SHP77 treated with DMSO at 0.1 percent for 48 hours (cell line): ENCODE results near the gene CCDC116.
"Not testable (repeated sequence)": the region's sequence is repeated elsewhere in the genome, so short reads cannot be mapped to it uniquely, and the experiment has no call there.

ENCODE experiments used
- DNase-seq: peaks from one replicate; lab custom pipeline; 2025; lab: John Stamatoyannopoulos, UW

Gene CCDC116

GRCh38 chr22:21652010-21652546 is 19.5 kb downstream of the CCDC116 start:
- DNase-seq, result peak; percentile 71

- no peak for DNase-seq
These were observed 20.3 kb downstream of the CCDC116 start for GRCh38 chr22:21652547-21653545.

- no peak for DNase-seq
These were observed 24.4 kb downstream of the CCDC116 start for GRCh38 chr22:21657020-21657359.

GRCh38 chr22:21657360-21658032 is 24.9 kb downstream of the CCDC116 start:
- peak; percentile 78 for DNase-seq

DNA sequence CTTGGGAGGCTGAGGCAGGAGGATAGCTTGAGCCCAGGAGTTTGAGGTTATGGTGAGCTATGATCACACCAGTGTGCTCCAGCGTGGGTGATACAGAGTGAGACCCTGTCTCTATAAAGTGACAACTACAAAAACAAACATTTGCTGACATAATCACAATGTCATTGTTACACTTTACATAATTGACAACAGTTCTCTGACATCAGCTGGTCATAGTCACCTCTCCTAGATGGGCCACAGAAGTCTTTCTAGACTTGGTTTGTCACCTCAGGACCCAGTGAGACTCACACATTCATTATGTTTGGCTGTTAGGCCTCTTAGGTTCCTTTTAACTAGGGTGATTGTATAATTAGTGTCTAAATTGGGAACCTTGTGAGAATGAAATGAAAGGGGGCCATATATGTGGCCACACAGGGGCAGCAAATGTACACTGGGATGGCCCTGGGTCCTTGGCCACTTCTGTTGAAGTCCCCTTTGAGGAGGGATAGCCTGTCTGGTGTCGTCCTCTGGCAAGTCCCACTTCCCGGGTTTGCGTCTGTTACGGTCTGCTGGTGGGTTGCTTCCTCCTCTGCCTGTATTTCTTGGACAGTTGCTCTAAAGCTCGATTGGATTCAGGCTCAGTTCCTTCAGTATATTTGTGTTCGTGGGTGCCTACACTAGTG is 27.4 kb downstream of the CCDC116 start:
- DNase-seq, result no peak

- DNase-seq, result no peak
These were observed 28.3 kb downstream of the CCDC116 start for GRCh38 chr22:21660904-21661303.

DNA sequence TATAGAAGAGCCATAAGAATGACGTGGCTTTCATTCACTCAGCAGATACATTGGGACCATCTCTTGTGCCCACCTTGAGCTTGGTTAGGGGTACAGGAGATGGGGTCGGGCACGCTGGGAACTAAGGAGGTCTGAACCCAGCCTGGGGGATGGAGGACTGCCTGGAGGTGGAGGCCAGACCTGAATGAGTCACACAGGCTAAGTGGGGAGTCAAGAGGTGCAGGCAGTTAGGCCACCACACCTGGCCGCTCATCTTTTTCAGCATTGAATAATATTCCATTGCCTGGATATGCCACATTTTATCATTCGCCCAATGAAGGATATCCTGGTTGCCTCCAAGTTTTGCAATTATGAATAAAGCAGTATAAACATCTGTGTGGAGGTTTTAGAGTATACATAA is 29.4 kb downstream of the CCDC116 start:
- DNase-seq, result no peak

DNA sequence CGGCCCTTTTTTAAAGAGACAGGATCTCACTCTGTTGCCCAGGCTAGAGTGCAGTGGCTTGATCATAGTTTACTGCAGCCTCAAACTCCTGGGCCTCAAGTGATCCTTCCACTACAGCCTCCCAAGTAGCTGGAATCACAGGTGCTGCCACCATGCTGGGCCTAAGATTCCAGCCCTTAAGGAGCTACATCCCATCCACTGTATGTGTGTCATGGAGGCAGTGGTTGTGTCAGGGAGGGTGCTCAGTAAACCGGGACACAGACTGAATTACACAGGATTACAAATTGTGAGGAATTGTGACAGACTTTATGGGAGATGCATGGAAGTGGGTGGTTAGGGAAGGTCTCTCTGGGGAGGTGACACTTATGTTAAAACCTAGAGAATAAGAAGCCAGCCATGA is 31.2 kb downstream of the CCDC116 start:
- DNase-seq, result no peak

DNA sequence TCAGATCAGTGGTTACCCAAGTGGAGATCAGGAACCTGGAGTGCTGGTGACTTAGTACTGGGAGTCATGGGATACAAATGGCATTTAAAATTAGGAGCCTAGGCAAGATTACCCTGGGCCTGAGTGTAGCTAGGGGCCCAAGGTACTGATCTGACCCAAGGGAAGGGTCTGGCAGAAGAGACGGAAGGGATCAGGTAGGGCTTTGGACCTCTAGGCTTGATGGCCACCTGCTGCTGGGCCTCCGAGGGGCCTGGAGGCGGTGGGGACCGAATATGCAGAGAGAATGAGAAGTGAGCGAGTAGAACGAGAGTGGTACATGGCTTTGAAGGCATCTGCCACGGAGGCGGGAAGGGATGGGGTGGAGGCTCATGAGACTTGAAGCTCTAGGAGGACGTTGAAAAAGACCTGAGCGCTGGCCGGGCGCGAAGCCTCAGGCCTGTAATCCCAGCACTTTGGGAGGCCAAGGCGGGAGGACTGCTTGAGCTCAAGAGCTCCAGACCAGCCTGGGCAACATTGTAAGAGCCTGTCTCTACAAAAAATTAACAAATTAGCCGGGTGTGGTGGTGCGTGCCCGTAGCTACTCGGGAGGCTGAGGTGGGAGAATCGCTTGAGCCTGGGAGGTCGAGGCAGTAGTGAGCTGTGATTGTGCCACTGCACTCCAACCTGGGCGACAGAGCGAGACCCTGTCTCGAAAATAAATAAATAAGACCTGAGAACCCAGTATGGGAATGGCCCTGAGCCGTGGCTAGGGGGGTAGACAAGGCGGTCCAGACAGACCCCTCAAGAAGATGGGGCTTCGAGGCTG is 32.7 kb downstream of the CCDC116 start:
- peak; percentile 29 for DNase-seq

DNA sequence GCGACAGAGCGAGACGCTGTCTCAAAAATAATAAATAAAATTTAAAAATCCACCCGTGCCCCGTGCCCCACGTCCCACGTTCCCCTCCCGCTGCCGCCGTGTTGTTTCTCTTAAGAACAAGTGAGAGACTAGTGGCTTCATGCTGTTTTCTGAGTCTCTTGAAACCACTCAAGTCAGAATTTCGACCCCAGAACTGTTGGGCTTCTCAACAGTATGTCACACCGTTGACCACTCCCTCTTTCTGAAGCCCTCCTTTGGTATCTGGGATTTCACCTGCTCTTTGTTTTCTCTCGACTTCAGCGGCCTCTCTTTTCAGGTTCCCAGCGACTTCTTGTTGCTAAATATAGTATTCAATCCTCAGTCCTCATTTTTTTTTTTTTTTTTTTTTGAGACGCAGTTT is 34.2 kb downstream of the CCDC116 start:
- no peak for DNase-seq

GRCh38 chr22:21669026-21669425 is 36.5 kb downstream of the CCDC116 start:
- no peak for DNase-seq

- DNase-seq, result no peak
These were observed 39.6 kb downstream of the CCDC116 start for GRCh38 chr22:21672107-21672629.

GRCh38 chr22:21673534-21674321 is 41.2 kb downstream of the CCDC116 start:
- no peak for DNase-seq

DNA sequence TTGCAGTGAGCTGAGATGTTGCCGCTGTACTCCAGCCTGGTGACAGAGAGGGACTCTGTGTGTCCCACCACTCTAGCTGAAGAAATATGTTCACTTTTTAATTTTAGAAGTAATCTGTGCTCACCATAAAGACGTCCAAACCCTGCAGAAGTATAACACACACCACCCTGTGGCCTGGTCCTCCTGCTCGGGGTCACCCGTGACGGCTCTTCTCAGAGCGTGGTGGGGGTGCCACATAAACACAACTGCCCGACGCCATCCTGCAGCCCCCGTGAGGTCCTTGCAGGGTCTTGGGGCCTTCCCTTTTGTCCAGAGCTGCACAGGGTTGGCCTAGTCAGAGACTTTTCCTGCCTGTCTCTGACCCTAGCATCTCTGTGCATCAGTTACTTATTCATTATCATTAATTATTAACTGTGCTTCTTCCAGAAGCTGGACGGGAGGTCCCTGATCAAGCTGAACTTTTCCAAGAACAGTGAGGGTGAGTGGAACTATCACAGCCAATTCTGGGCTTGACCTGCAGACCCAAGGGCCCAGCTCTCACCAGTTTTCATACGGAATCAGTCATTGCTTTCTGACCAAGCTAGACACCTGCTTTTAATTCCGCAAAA is 42.2 kb downstream of the CCDC116 start:
- DNase-seq, result no peak

GRCh38 chr22:21677606-21678443 is 45.3 kb downstream of the CCDC116 start:
- no peak for DNase-seq

- DNase-seq, result not testable (repeated sequence)
These were observed 46.3 kb downstream of the CCDC116 start for GRCh38 chr22:21678842-21679241.

DNA sequence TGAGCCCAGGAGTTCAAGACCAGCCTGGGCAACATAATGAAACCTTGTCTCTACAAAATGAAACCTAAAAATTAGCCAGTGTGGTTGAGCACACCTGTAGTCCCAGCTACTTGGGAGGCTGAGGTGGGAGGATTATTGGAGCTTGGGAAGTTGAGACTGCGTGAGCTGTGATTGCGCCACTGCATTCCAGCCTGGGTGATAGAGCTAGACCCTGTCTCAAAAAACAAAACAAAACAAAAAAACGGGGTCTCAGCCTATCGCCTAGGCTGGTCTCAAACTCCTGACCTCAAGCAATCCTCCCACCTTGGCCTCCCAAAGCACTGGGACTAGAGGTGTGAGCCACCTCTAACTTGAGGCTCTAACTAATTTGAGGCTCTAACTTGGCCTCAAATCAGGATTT is 46.8 kb downstream of the CCDC116 start:
- no peak for DNase-seq

GRCh38 chr22:21680830-21681565 is 48.4 kb downstream of the CCDC116 start:
- DNase-seq, result no peak
